Measurements from ENCODE around the gene HAND1.

Gene HAND1

GRCh38 chr5:154478752-154479159 lies 729 bp upstream of the HAND1 start:
- no peak for DNase-seq (ENCODE audit: low spot score)

GRCh38 chr5:154477382-154478223 lies 424 bp downstream of the HAND1 start:
- no peak for DNase-seq (ENCODE audit: low spot score)

GRCh38 chr5:154476354-154477205 lies 1.4 kb downstream of the HAND1 start:
- DNase-seq (ENCODE audit: low spot score): no peak

GRCh38 chr5:154475591-154476353 lies 2.3 kb downstream of the HAND1 start:
- DNase-seq (ENCODE audit: low spot score): no peak

- no peak for DNase-seq (ENCODE audit: low spot score)
These were observed 3.4 kb downstream of the HAND1 start for GRCh38 chr5:154474396-154475334.

- DNase-seq (ENCODE audit: low spot score): no peak
These were observed 4.3 kb downstream of the HAND1 start for GRCh38 chr5:154473581-154474283.

- no peak for DNase-seq (ENCODE audit: low spot score)
These were observed 5.0 kb downstream of the HAND1 start for GRCh38 chr5:154472871-154473580.

GRCh38 chr5:154470947-154471870 lies 6.8 kb downstream of the HAND1 start:
- DNase-seq (ENCODE audit: low spot score): no peak

GRCh38 chr5:154470137-154470536 lies 7.9 kb downstream of the HAND1 start:
- DNase-seq (ENCODE audit: low spot score): no peak

- peak; percentile 80 for DNase-seq (ENCODE audit: low spot score)
These were observed 10.2 kb downstream of the HAND1 start for GRCh38 chr5:154467655-154468354.

- DNase-seq (ENCODE audit: low spot score): no peak
These were observed 11.4 kb downstream of the HAND1 start for GRCh38 chr5:154466671-154467070.

- DNase-seq (ENCODE audit: low spot score): no peak
These were observed 11.9 kb downstream of the HAND1 start for GRCh38 chr5:154466147-154466546.

- no peak for DNase-seq (ENCODE audit: low spot score)
These were observed 12.9 kb downstream of the HAND1 start for GRCh38 chr5:154465169-154465568.

GRCh38 chr5:154464438-154464837 lies 13.6 kb downstream of the HAND1 start:
- no peak for DNase-seq (ENCODE audit: low spot score)

GRCh38 chr5:154461531-154461930 lies 16.5 kb downstream of the HAND1 start:
- DNase-seq (ENCODE audit: low spot score): no peak

- no peak for DNase-seq (ENCODE audit: low spot score)
These were observed 17.9 kb downstream of the HAND1 start for GRCh38 chr5:154460172-154460571.

- no peak for DNase-seq (ENCODE audit: low spot score)
These were observed 19.0 kb downstream of the HAND1 start for GRCh38 chr5:154459015-154459414.

- no peak for DNase-seq (ENCODE audit: low spot score)
These were observed 21.5 kb downstream of the HAND1 start for GRCh38 chr5:154456540-154456939.

All from NAMALWA (cell line).